A549 (cell line): ENCODE results near the gene FBN3. TPM values are rescaled to one million over a fixed set of nuclear protein-coding genes. Genes with fewer than 3 reads are reported as not detected.
A peak's percentile ranks its signal among the peaks of the same experiment; 100 is the strongest.

Source experiments
- ATAC-seq, 2 experiments: fragments of 200-7000 bp in 1 of 2; fragments of >200 bp in 1 of 2; cut with Nextera tagmentation in 1 of 2; cut with Tn5 transposase in 1 of 2; 3 replicates each; pipeline versions ENCODE4 v1.8.0 to v1.9.1; 2018 to 2020; ENCODE audit warnings: mild to moderate bottlenecking in 1 of 2, moderate library complexity in 1 of 2
- CTCF ChIA-PET: fragments of 300-600 bp; sonication (Branson Sonifier 250); formaldehyde crosslinking; extraction: SDS; loops from one replicate; lab custom pipeline; 2021; ENCODE audit warnings: antibody characterized with exemption, inconsistent platforms; lab: Yijun Ruan, JAX
- POLR2A ChIA-PET: fragments of 350-600 bp; formaldehyde crosslinking; extraction: SDS; loops from one replicate; lab custom pipeline; 2021; ENCODE audit warnings: antibody characterized with exemption, inconsistent platforms; lab: Yijun Ruan, JAX
- DNase-seq, 2 experiments: peaks; one replicate each; pipeline versions ENCODE4 v3.0.0 to v3.0.0-alpha.2; 2011 to 2016; ENCODE audit warnings: low read depth in 1 of 2, low spot score in 1 of 2
- FAIRE-seq: peaks from 2 replicates; lab custom pipeline; 2011; peaks lifted over from hg19 to GRCh38; lab: Jason Lieb, UNC
- H3K27ac ChIP-seq, 2 experiments: fragments of >200 bp; sonication (Bioruptor Twin); formaldehyde crosslinking; 3 replicates each; pipeline ENCODE4 v1.5.1; 2016 to 2017
- H3K4me1 ChIP-seq: fragments of >200 bp; sonication (Bioruptor Twin); formaldehyde crosslinking; 3 replicates; pipeline ENCODE4 v1.6.1; 2016
- H3K4me2 ChIP-seq: fragments of >200 bp; sonication (Bioruptor Twin); formaldehyde crosslinking; 3 replicates; pipeline ENCODE4 v1.6.1; 2016
- H3K4me3 ChIP-seq: fragments of >200 bp; sonication (Bioruptor Twin); formaldehyde crosslinking; 3 replicates; pipeline ENCODE4 v1.5.1; 2016
- H3K9me3 ChIP-seq: fragments of >200 bp; sonication (Bioruptor Twin); formaldehyde crosslinking; 3 replicates; pipeline ENCODE4 v1.6.1; 2016
- BCL3 ChIP-seq: fragments of >200 bp; sonication (Bioruptor Twin); formaldehyde crosslinking; IDR thresholded peaks from 3 replicates; pipeline ENCODE4 v1.6.1; 2016
- CBX2 ChIP-seq: fragments of 200-600 bp; sonication (generic); IDR thresholded peaks from 2 replicates; pipeline ENCODE4 v1.6.1; 2016; ENCODE audit warnings: low read depth, mild to moderate bottlenecking, borderline replicate concordance
- CEBPB ChIP-seq, 2 experiments: fragments of >200 bp in 1 of 2; sonication (Bioruptor Twin) in 1 of 2; formaldehyde crosslinking in 1 of 2; IDR thresholded peaks; 2 replicates each; pipeline ENCODE4 v1.6.1; 2012 to 2016
- CHD4 ChIP-seq: fragments of 200-600 bp; sonication (generic); IDR thresholded peaks from 2 replicates; pipeline ENCODE4 v1.6.1; 2016; ENCODE audit warnings: antibody characterized with exemption, mild to moderate bottlenecking, borderline replicate concordance
- CTCF ChIP-seq: fragments of >200 bp; sonication (Bioruptor Twin); formaldehyde crosslinking; IDR thresholded peaks from 3 replicates; pipeline ENCODE4 v1.5.1; 2016
- EHF ChIP-seq: fragments of 250-450 bp; sonication (Bioruptor Pico); IDR thresholded peaks from 2 replicates; pipeline ENCODE4 v1.5.0; 2020; ENCODE audit warnings: mild to moderate bottlenecking
- ESRRA ChIP-seq: fragments of 150-350 bp; IDR thresholded peaks from 2 replicates; pipeline ENCODE4 v1.6.1; 2014; ENCODE audit warnings: mild to moderate bottlenecking, low read length, borderline replicate concordance
- FOXS1 ChIP-seq: fragments of 250-450 bp; sonication (Bioruptor Pico); IDR thresholded peaks from 2 replicates; pipeline ENCODE4 v1.5.0; 2020; ENCODE audit warnings: mild to moderate bottlenecking, moderate library complexity
- GATA3 ChIP-seq: IDR thresholded peaks from 2 replicates; pipeline ENCODE4 v1.6.1; 2012; ENCODE audit warnings: borderline replicate concordance
- HDAC2 ChIP-seq: fragments of 200-600 bp; sonication (generic); IDR thresholded peaks from 2 replicates; pipeline ENCODE4 v1.6.1; 2016
- HEYL ChIP-seq: fragments of 250-450 bp; sonication (Bioruptor Pico); IDR thresholded peaks from 2 replicates; pipeline ENCODE4 v1.8.0; 2021; ENCODE audit warnings: mild to moderate bottlenecking, moderate library complexity
- HOXB13 ChIP-seq: fragments of 250-450 bp; sonication (Bioruptor Pico); IDR thresholded peaks from 2 replicates; pipeline ENCODE4 v1.5.0; 2020; ENCODE audit warnings: low read depth, mild to moderate bottlenecking, moderate library complexity
- HOXB5 ChIP-seq: fragments of 250-450 bp; sonication (Bioruptor Pico); IDR thresholded peaks from 2 replicates; pipeline ENCODE4 v1.5.0; 2020; ENCODE audit warnings: mild to moderate bottlenecking, moderate library complexity
- KDM1A ChIP-seq: fragments of 200-600 bp; sonication (generic); IDR thresholded peaks from 2 replicates; pipeline ENCODE4 v1.6.1; 2016; ENCODE audit warnings: low read depth, mild to moderate bottlenecking
- MAZ ChIP-seq: fragments of 150-350 bp; IDR thresholded peaks from 2 replicates; pipeline ENCODE4 v1.6.1; 2014; ENCODE audit warnings: antibody characterized with exemption, low read depth, low read length, borderline replicate concordance
- POLR2AphosphoS2 ChIP-seq: conservative IDR thresholded peaks from 2 replicates; pipeline ENCODE4 v1.6.1; 2012; ENCODE audit warnings: low read length, improper control_type of control experiment, inconsistent platforms
- RAD21 ChIP-seq, 2 experiments: fragments of >200 bp in 1 of 2; sonication (Bioruptor Twin) in 1 of 2; formaldehyde crosslinking in 1 of 2; IDR thresholded peaks in 1 of 2; conservative IDR thresholded peaks in 1 of 2; 2 replicates in 1 of 2; 3 replicates in 1 of 2; pipeline ENCODE4 v1.6.1; 2012 to 2018; ENCODE audit warnings: inconsistent platforms in 1 of 2
- RARB ChIP-seq: fragments of 250-450 bp; sonication (Bioruptor Pico); IDR thresholded peaks from 2 replicates; pipeline ENCODE4 v1.8.0; 2021; ENCODE audit warnings: mild to moderate bottlenecking, moderate library complexity
- ZC3H11A ChIP-seq: fragments of 450-650 bp; IDR thresholded peaks from 2 replicates; pipeline ENCODE4 v1.6.1; 2014; ENCODE audit warnings: antibody characterized with exemption, mild to moderate bottlenecking
- WGBS: methylation state at CpG from one replicate; pipeline ENCODE4 v1.1.6; 2017; ENCODE audit errors: missing lambda C conversion rate; 5-methylcytosine and 5-hydroxymethylcytosine counted together
- polyA plus RNA-seq, 4 experiments: library from polyadenylated mRNA; depleted of rRNA in 3 of 4; stranded (reverse); fragments of >200 nt; fragmentation: RNase III in 1 of 4; extraction: RNeasy Plus Mini Kit Qiagen cat#74134 plus additional on column Dnase treatment in 1 of 4; gene quantifications; 2 replicates in 3 of 4; 3 replicates in 1 of 4; pipeline ENCODE4 v1.2.3, GENCODE V29; 2011 to 2017
- TF ChIP-seq, protein P1 (sequence below): fragments of >200 bp; sonication (Bioruptor Twin); formaldehyde crosslinking; IDR thresholded peaks from 2 replicates; pipeline ENCODE4 v1.6.1; 2016
- TF ChIP-seq, protein P2 (sequence below): fragments of 150-350 bp; IDR thresholded peaks from 2 replicates; pipeline ENCODE4 v1.6.1; 2014; ENCODE audit warnings: low read depth, mild to moderate bottlenecking, low read length
- TF ChIP-seq, protein P3 (sequence below): IDR thresholded peaks from 2 replicates; pipeline ENCODE4 v1.6.1; 2012; ENCODE audit warnings: low read depth, borderline replicate concordance

FBN3 gene
- polyA plus RNA-seq, 2 of the 4 experiments (the other 2 are of a cell fraction), result not detected

DNA sequence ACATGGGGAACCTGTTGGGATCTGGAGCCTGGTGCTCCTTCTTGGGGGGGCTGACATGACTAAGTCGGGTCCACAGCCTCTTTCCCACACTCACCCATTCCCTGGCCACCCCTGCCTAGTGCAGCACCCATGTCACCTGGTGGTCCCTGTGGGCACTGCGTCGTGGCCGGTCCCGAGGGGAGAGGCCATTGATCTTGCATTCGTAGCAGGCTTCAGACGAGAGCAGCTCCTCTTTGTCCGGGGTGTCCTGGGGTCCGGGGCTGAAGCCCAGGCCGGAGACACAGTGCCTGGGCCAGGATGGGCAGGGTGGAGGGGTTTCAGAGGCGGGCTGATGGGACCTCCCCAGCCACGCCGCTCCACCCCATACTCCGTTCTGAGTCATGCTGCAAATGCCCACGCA, 77.5 kb downstream of the FBN3 start:
- DNase-seq, result no peak
- Histone ChIP-seq H3K4me3 (no peak overlapping the region), H3K4me1 (no peaks in the 10 kb centered on the region), H3K4me2 (no peak overlapping the region), H3K27ac (no peak overlapping the region), H3K9me3 (peaks cover 7% of the 10 kb centered on the region; the same call in 2 of the 3 replicates)
- TF ChIP-seq HOXB5, result no peak
- POLR2A ChIA-PET, result no interaction called here
- CTCF ChIA-PET, result interaction anchor here (1.0 kb wide), 1 partner anchor 29 kb away, joined by 4 read pairs; no protein-coding TSS in a partner anchor
- 49% methylated on average over 9 of the region's 15 CpGs for WGBS
- ATAC-seq, result no peak; a peak in 2 of 6 replicates
- FAIRE-seq, result no peak

DNA sequence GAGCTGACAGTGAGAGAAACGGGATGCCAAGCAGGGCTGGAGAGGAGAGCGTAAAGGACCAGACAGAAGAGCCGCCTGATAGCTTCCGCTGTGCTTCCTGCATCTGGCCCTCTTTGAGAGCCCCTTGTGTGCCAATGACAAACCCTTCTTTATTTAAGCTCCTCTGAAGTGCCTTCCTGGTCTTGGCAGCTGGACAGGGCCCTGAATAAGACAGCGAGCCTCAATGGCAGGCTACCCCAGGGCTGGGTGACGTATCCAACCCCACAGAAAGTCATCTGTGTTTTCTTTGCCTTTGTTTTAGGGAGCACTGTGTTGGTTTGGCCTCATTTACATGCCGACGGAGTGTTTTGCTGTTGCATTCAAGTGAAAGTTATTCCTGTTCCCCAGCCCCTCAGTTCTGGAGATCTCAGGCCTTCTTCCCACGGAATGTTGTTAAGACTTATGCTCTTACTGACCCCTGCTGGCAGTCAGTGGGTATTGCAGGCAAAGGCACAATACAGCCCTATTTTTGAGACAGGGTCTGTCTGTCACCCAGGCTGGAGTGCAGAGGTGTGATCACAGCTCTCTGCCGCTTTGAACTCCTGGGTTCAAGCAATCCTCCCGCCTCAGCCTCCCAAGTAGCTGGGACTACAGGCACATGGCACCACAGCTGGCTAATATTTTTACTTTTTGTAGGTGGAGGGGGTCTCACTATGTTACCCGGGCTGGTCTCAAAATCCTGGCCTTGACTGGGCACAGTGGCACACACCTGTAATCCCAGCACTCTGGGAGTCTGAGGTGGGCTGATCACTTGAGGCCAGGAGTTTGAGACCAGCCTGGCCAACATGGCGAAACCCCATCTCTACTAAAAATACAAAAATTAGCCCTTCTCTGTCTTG, 80.1 kb downstream of the FBN3 start:
- no peak for ATAC-seq
- H3K27ac ChIP-seq, result no peak overlapping the region
- ChIA-PET POLR2A (no interaction called here), CTCF (interaction anchor here (0.7 to 1.9 kb wide), 5 partner anchors 9 to 150 kb away, joined by 3 to 7 read pairs (median 3); no protein-coding TSS in a partner anchor)
- TF ChIP-seq, protein P1, sequence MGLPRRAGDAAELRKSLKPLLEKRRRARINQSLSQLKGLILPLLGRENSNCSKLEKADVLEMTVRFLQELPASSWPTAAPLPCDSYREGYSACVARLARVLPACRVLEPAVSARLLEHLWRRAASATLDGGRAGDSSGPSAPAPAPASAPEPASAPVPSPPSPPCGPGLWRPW, result no peak
- TF ChIP-seq GATA3, result no peak
- TF ChIP-seq ZC3H11A, result no peak
- peak; percentile 21; the same call in 1 of the 3 replicates for TF ChIP-seq CTCF
- TF ChIP-seq RAD21 (conservative IDR thresholded peaks at IDR 0.05 in 1 of 2, IDR thresholded peaks at IDR 0.05 in 1 of 2), result peak in 1 of 2 experiments; percentile 34; a peak in 2 of 5 replicates
- TF ChIP-seq RARB (CRISPR knock-in tag), result no peak
- WGBS, result 51% methylated on average over 13 of the region's 13 CpGs
- no peak overlapping the region for H3K4me2 ChIP-seq
- no peaks in the 10 kb centered on the region for H3K4me1 ChIP-seq
- H3K4me3 ChIP-seq, result no peak overlapping the region
- DNase-seq, result peak in 1 of 2 experiments; percentile 45
- FAIRE-seq, result no peak
- H3K9me3 ChIP-seq, result peaks cover 7% of the 10 kb centered on the region; the same call in 2 of the 3 replicates

GRCh38 chr19:8065875-8066261, 83.5 kb downstream of the FBN3 start:
- WGBS, result no CpG with 5 or more reads among the region's 20 CpGs

More at GRCh38 chr19:8065875-8066261, 83.5 kb downstream of the FBN3 start:
- DNase-seq, result no peak
- Histone ChIP-seq H3K9me3 (peaks cover 7% of the 10 kb centered on the region; the same call in 2 of the 3 replicates), H3K4me3 (no peak overlapping the region), H3K4me1 (no peaks in the 10 kb centered on the region), H3K4me2 (no peak overlapping the region), H3K27ac (no peak overlapping the region)
- TF ChIP-seq CEBPB (IDR thresholded peaks at IDR 0.05) (no peak), HEYL (CRISPR knock-in tag) (no peak), HOXB5 (no peak), POLR2AphosphoS2 (no peak), BCL3 (no peak), ESRRA (no peak), CHD4 (no peak), HDAC2 (no peak), MAZ (no peak), EHF (CRISPR knock-in tag) (no peak), KDM1A (no peak), CBX2 (no peak), HOXB13 (CRISPR knock-in tag) (no peak), FOXS1 (CRISPR knock-in tag) (no peak), CTCF (no peak)
- TF ChIP-seq, protein P2, sequence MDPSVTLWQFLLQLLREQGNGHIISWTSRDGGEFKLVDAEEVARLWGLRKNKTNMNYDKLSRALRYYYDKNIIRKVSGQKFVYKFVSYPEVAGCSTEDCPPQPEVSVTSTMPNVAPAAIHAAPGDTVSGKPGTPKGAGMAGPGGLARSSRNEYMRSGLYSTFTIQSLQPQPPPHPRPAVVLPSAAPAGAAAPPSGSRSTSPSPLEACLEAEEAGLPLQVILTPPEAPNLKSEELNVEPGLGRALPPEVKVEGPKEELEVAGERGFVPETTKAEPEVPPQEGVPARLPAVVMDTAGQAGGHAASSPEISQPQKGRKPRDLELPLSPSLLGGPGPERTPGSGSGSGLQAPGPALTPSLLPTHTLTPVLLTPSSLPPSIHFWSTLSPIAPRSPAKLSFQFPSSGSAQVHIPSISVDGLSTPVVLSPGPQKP, result no peak
- TF ChIP-seq, protein P3, sequence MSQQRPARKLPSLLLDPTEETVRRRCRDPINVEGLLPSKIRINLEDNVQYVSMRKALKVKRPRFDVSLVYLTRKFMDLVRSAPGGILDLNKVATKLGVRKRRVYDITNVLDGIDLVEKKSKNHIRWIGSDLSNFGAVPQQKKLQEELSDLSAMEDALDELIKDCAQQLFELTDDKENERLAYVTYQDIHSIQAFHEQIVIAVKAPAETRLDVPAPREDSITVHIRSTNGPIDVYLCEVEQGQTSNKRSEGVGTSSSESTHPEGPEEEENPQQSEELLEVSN, result no peak
- POLR2A ChIA-PET, result no interaction called here
- no peak for FAIRE-seq
- ATAC-seq, result 0 out of 6 replicates have a peak, but pooled peaks of 1 of the 2 experiments have one; percentile 19
- CTCF ChIA-PET, result no interaction called here
